PFSK-1 (cell line): ENCODE data around the gene MUS81.

ENCODE experiments used
- FOXP2 ChIP-seq: optimal IDR thresholded peaks from 2 replicates; pipeline ENCODE3; 2011; ENCODE audit warnings: borderline replicate concordance, control low read depth, inconsistent platforms; ENCODE audit not compliant: insufficient read depth; ENCODE audit errors: extremely low read length, extremely low read depth
- POLR2AphosphoS5 ChIP-seq: IDR thresholded peaks from 2 replicates; pipeline ENCODE4 v1.6.1; 2012; ENCODE audit warnings: low read depth, mild to moderate bottlenecking, control low read depth, low read length, moderate library complexity
- REST ChIP-seq, 2 experiments: IDR thresholded peaks; 2 replicates each; pipeline versions ENCODE4 v1.6.1 to v1.8.0; 2011 to 2012; ENCODE audit warnings: low read depth in 2 of 2, low read length in 2 of 2, control low read depth in 1 of 2, inconsistent platforms in 1 of 2, mild to moderate bottlenecking in 1 of 2, moderate library complexity in 1 of 2; ENCODE audit not compliant: insufficient read depth in 1 of 2
- SIN3A ChIP-seq: IDR thresholded peaks from 2 replicates; pipeline ENCODE4 v1.6.1; 2012; ENCODE audit warnings: mild to moderate bottlenecking, low read length, moderate library complexity, borderline replicate concordance; ENCODE audit not compliant: insufficient read depth
- TAF1 ChIP-seq: IDR thresholded peaks from 2 replicates; pipeline ENCODE4 v1.6.1; 2012; ENCODE audit warnings: low read length, control low read depth, borderline replicate concordance; ENCODE audit not compliant: insufficient read depth

Gene MUS81

GRCh38 chr11:65863889-65864705 is 3.9 kb downstream of the MUS81 start:
- TF ChIP-seq REST (IDR thresholded peaks at IDR 0.05; ENCODE audit: insufficient read depth in 1 of 2, low read depth in 2 of 2, low read length in 2 of 2) (no peak), SIN3A (no peak), TAF1 (no peak), POLR2AphosphoS5 (no peak; the same call in 1 of the 2 replicates), FOXP2 (no peak)

DNA sequence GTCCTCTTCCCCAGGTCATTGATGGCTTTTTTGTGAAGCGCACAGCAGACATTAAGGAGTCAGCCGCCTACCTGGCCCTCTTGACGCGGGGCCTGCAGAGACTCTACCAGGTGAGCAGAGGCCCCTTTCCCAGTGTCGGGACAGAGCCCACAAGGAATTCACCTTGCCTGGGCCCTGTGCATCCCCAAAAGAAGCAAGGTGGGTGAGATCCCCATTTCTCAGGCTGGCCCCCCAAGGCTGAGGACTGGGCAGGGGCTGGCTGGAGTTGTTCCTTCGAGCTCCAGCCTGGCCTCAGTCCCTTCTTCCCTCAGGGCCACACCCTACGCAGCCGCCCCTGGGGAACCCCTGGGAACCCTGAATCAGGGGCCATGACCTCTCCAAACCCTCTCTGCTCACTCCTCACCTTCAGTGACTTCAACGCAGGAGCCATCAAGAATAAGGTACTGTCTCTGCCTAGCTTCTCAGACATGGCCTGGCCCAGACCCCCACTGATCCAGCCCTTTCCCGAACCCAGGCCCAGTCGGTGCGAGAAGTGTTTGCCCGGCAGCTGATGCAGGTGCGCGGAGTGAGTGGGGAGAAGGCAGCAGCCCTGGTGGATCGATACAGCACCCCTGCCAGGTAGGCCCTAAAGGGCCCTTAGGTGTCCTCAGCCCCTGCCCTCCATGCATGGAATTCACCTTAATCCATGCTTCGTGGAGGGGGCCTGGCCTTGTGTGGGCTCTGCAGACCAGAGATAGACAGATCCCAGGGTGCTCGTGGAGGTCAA is 4.7 kb downstream of the MUS81 start:
- TF ChIP-seq REST (IDR thresholded peaks at IDR 0.05; ENCODE audit: insufficient read depth in 1 of 2, low read depth in 2 of 2, low read length in 2 of 2) (no peak), FOXP2 (no peak), SIN3A (no peak)

DNA sequence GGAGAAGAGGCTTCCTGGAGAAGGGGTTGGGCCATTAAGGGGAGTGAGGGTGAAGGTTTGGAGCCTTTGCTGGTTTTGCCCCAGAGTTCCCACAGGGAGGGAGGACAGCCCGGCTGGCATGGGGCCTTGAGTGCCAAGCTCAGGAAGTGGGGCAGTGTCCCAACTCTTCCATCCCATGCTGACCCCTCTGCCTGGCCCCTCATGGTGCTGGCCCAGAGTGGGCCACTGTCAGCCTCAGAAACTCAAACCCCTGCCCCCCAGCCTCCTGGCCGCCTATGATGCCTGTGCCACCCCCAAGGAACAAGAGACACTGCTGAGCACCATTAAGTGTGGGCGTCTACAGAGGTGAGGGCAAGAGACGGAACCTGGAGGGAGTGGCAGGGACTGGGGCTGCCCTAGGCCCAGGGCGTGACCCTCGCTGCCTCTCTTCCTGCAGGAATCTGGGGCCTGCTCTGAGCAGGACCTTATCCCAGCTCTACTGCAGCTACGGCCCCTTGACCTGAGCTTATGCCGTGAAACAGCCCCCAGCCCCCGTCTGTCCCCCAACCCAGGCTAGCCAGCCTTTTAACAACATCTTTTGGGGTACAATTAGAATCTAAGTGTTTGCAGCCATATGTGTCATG is 5.4 kb downstream of the MUS81 start:
- TF ChIP-seq SIN3A (no peak), TAF1 (no peak), FOXP2 (no peak), REST (IDR thresholded peaks at IDR 0.05; ENCODE audit: insufficient read depth in 1 of 2, low read depth in 2 of 2, low read length in 2 of 2) (no peak)

DNA sequence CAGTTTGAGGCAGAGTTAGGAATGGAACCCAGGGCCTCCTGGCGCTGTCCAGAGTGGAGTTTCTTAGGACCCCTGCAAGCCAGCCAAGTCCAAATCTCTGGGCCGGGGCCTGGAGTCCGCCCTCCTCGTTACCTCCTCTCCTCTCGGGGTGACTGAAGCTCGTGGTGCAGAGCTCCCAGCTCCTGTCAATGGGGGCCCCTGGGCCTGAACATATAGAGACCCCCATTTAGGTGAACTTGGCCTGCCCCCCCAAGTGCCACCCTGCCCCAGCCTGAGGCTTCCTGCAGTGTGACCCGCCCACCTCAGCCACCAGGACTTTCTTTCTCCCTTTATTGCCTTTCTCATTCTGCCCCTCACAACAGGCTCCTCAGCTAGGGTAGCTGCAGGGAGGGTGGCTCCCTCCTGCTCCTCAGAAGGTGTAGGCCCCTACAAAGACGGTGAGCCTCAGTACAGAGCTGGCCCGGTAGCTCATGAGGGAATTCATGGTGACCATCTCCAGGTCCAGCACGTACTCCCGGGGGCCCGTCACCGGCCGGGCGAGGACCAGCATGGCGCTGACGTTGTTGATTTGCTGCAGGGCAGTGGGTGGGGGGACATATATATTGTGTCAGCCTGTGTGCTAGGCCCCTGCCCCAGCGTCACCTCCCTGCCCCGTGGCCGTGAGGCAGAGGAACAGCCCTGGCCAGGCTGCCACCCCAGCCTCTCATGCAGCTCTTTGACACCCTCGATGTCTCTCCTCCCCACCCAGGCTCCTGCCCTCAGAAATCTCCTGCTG is 6.5 kb downstream of the MUS81 start:
- TF ChIP-seq POLR2AphosphoS5 = no peak
- no peak for TF ChIP-seq FOXP2
- TF ChIP-seq TAF1 = no peak
- TF ChIP-seq SIN3A = no peak
- no peak for TF ChIP-seq REST (IDR thresholded peaks at IDR 0.05; ENCODE audit: insufficient read depth in 1 of 2, low read depth in 2 of 2, low read length in 2 of 2)
